PC-3 (cell line): ENCODE results near the gene UTF1. TPM values are rescaled to one million over a fixed set of nuclear protein-coding genes. Genes with fewer than 3 reads are reported as not detected.

Experiments
- ATAC-seq: fragments of 200-7000 bp; cut with Tn5 transposase; 2 replicates; pipeline ENCODE4 v1.9.1; 2020; ENCODE audit warnings: mild to moderate bottlenecking, moderate library complexity
- BruUV-seq: library from RNA; stranded (reverse); fragments of 400-500 nt; replicated peaks from 2 replicates; lab custom pipeline; 2021; lab: Mats Ljungman, UMichigan
- CTCF ChIA-PET: fragments of 300-600 bp; sonication (Branson Sonifier 250); formaldehyde crosslinking; loops from one replicate; lab custom pipeline; 2022; ENCODE audit warnings: antibody characterized with exemption; lab: Charles Lee
- POLR2A ChIA-PET: fragments of 300-600 bp; sonication (Branson Sonifier 250); formaldehyde crosslinking; loops from one replicate; lab custom pipeline; 2022; ENCODE audit warnings: antibody characterized with exemption; ENCODE audit not compliant: unreplicated experiment; lab: Charles Lee
- DNase-seq: peaks from one replicate; pipeline ENCODE4 v3.0.0-alpha.2; 2015
- H2AFZ ChIP-seq: fragments of 300-600 bp; sonication (generic); 2 replicates; pipeline ENCODE4 v1.6.0; 2016; ENCODE audit warnings: antibody characterized with exemption, low read length
- H3F3A ChIP-seq: fragments of 300-600 bp; sonication (generic); one replicate; pipeline ENCODE4 v1.6.0; 2017; ENCODE audit warnings: antibody characterized with exemption, low read length, control low read depth, mild to moderate bottlenecking; ENCODE audit not compliant: unreplicated experiment
- H3K27ac ChIP-seq: fragments of 300-600 bp; sonication (generic); 2 replicates; pipeline ENCODE4 v1.5.1; 2016; ENCODE audit warnings: mild to moderate bottlenecking, low read length
- H3K27me3 ChIP-seq: fragments of 300-600 bp; sonication (generic); 2 replicates; pipeline ENCODE4 v1.6.1; 2016; ENCODE audit warnings: low read length, mixed read lengths
- H3K36me3 ChIP-seq: fragments of 300-600 bp; sonication (generic); 2 replicates; pipeline ENCODE4 v1.6.1; 2016; ENCODE audit warnings: low read depth, mixed run types, low read length, mixed read lengths
- H3K4me1 ChIP-seq: fragments of 300-600 bp; sonication (generic); 2 replicates; pipeline ENCODE4 v1.5.1; 2016; ENCODE audit warnings: low read length; ENCODE audit not compliant: insufficient read depth
- H3K4me2 ChIP-seq: fragments of 300-600 bp; sonication (generic); 2 replicates; pipeline ENCODE4 v1.6.0; 2016; ENCODE audit warnings: low read length
- H3K4me3 ChIP-seq: fragments of 300-600 bp; sonication (generic); 2 replicates; pipeline ENCODE4 v1.5.1; 2016; ENCODE audit warnings: mild to moderate bottlenecking, low read length, mixed read lengths
- H3K79me2 ChIP-seq: fragments of 300-600 bp; sonication (generic); 2 replicates; pipeline ENCODE4 v1.6.1; 2017; ENCODE audit warnings: low read length, mixed read lengths
- H3K9ac ChIP-seq: fragments of 300-600 bp; sonication (generic); 2 replicates; pipeline ENCODE4 v1.6.0; 2016; ENCODE audit warnings: mild to moderate bottlenecking, low read length
- H3K9me2 ChIP-seq: fragments of 300-600 bp; sonication (generic); replicated peaks from 2 replicates; pipeline ENCODE4 v1.6.1; 2016; ENCODE audit warnings: mixed run types, low read length, mixed read lengths
- H3K9me3 ChIP-seq: fragments of 300-600 bp; sonication (generic); 2 replicates; pipeline ENCODE4 v1.6.1; 2016; ENCODE audit warnings: low read length, mixed read lengths
- H4K20me1 ChIP-seq: fragments of 300-600 bp; sonication (generic); 2 replicates; pipeline ENCODE4 v1.6.1; 2016; ENCODE audit warnings: low read length, mixed read lengths
- EZH2 ChIP-seq: fragments of 300-600 bp; sonication (generic); IDR thresholded peaks from one replicate; pipeline ENCODE4 v1.6.1; 2017; ENCODE audit warnings: antibody characterized with exemption, mild to moderate bottlenecking, low read length; ENCODE audit not compliant: unreplicated experiment
- EZH2phosphoT487 ChIP-seq: fragments of 300-600 bp; sonication (generic); IDR thresholded peaks from 2 replicates; pipeline ENCODE4 v1.6.1; 2018; ENCODE audit warnings: mild to moderate bottlenecking, antibody characterized with exemption, low read length, borderline replicate concordance
- intact Hi-C: fragments of 100-400 bp; cut with micrococcal nuclease; formaldehyde crosslinking; loops from 2 replicates; pipeline ENCODE4 v1.9.0; 2023
- total RNA-seq: library from RNA; depleted of rRNA; stranded (reverse); fragments of >200 nt; gene quantifications from 2 replicates; pipeline ENCODE4 v1.2.3, GENCODE V29; 2014
- TF ChIP-seq, protein P1 (sequence below): fragments of 300-600 bp; sonication (generic); conservative IDR thresholded peaks from 2 replicates; pipeline ENCODE4 v1.5.1; 2017; ENCODE audit warnings: antibody characterized with exemption, low read depth, mild to moderate bottlenecking, low read length

UTF1 gene
- total RNA-seq, 1 experiment from 2014 or later, result not detected

DNA sequence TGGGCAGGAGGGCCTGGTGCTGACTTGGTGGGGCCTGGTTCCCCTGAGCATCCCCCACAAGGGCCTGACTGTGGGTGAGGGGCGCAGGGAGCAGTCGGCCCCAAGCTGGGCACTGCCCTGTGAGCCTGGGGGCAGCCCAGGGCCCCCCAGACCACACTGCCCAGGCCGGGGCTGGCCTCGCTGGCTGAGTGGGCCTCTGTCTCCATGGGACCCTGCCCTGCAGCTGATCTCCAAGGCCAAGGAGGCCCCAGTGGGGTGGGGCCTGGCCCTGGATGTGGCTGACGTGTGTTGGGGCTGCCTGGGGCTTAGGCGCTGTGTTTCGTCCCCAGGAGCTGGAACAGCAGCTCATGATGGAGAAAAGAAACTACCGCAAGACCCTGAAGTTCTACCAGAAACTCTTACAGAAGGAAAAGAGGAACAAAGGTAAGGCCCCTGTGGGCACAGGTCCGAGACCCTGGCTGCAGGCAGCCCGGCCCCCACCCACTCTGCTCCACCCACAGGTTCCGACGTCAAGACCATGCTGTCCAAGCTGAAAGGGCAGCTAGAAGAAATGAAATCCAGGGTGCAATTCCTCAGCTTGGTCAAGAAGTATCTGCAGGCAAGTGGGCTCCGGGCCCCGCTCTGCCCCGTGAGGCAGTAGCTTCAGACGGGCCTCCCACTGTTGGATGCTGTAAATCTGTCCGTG is 23.5 kb upstream of the UTF1 start:
- BruUV-seq, result no TSS peak
- H3K4me3 ChIP-seq, result no peak overlapping the region
- TF ChIP-seq, protein P1, sequence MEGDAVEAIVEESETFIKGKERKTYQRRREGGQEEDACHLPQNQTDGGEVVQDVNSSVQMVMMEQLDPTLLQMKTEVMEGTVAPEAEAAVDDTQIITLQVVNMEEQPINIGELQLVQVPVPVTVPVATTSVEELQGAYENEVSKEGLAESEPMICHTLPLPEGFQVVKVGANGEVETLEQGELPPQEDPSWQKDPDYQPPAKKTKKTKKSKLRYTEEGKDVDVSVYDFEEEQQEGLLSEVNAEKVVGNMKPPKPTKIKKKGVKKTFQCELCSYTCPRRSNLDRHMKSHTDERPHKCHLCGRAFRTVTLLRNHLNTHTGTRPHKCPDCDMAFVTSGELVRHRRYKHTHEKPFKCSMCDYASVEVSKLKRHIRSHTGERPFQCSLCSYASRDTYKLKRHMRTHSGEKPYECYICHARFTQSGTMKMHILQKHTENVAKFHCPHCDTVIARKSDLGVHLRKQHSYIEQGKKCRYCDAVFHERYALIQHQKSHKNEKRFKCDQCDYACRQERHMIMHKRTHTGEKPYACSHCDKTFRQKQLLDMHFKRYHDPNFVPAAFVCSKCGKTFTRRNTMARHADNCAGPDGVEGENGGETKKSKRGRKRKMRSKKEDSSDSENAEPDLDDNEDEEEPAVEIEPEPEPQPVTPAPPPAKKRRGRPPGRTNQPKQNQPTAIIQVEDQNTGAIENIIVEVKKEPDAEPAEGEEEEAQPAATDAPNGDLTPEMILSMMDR, result no peak
- TF ChIP-seq EZH2phosphoT487 (no peak), EZH2 (no peak)

DNA sequence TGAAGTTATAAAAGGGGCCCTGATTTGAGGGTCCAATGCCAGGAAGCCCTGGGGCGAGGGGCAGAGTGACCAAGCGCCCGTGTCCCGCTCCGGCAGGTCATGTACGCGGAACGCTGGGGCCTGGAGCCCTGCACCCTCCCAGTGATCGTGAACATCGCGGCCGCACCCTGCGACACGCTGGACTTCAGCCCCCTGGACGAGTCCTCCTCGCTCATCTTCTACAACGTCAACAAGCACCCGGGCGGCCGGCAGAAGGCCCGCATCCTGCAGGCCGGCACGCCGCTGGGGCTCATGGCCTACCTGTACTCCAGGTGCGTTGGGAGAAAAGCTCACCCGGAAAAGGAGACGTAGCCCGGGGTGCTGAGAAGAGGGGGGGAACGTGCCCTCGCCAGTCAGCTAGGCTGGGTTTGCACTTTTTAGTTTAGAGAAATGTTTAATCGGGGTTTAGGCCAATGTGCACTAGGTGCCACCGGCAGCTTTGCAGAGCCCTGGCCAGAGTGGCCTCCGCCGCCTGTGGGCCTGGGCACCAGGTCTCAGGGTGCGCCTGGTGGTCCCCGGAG is 22.9 kb upstream of the UTF1 start:
- CTCF ChIA-PET, result no interaction called here
- intact Hi-C loops, result no loop called here
- no peak for ATAC-seq
- H3K4me2 ChIP-seq, result no peak overlapping the region
- TF ChIP-seq EZH2phosphoT487, result no peak
- TF ChIP-seq, protein P1, result no peak
- TF ChIP-seq EZH2, result no peak
- DNase-seq, result no peak
- H3K27ac ChIP-seq, result no peak overlapping the region
- no peaks in the 10 kb centered on the region for H3K9me3 ChIP-seq
- BruUV-seq, result no TSS peak
- no peaks in the 10 kb centered on the region for H3K9me2 ChIP-seq
- peaks cover under 1% of the 10 kb centered on the region; the same call in 1 of the 2 replicates for H3K27me3 ChIP-seq
- no peaks in the 10 kb centered on the region for H3K79me2 ChIP-seq
- H3K4me3 ChIP-seq, result no peak overlapping the region
- POLR2A ChIA-PET, result no interaction called here
- no peak overlapping the region for H2AFZ ChIP-seq
- H3K9ac ChIP-seq, result no peak overlapping the region
- H4K20me1 ChIP-seq, result no peaks in the 10 kb centered on the region
- H3F3A ChIP-seq, result no peaks in the 10 kb centered on the region
- no peaks in the 10 kb centered on the region for H3K36me3 ChIP-seq
- no peaks in the 10 kb centered on the region for H3K4me1 ChIP-seq

More for the DNA sequence above, 23.5 kb upstream of the UTF1 start:
- ATAC-seq, result no peak
- H4K20me1 ChIP-seq, result no peaks in the 10 kb centered on the region
- no peaks in the 10 kb centered on the region for H3K9me3 ChIP-seq
- H3K79me2 ChIP-seq, result no peaks in the 10 kb centered on the region
- DNase-seq, result no peak
- H3K27ac ChIP-seq, result no peak overlapping the region
- H3K9me2 ChIP-seq, result no peaks in the 10 kb centered on the region
- H3K27me3 ChIP-seq, result peaks cover 7% of the 10 kb centered on the region
- H3K4me2 ChIP-seq, result no peak overlapping the region
- H3F3A ChIP-seq, result no peaks in the 10 kb centered on the region
- ChIA-PET CTCF (no interaction called here), POLR2A (no interaction called here)
- H3K4me1 ChIP-seq, result no peaks in the 10 kb centered on the region
- H3K36me3 ChIP-seq, result no peaks in the 10 kb centered on the region
- H3K9ac ChIP-seq, result no peak overlapping the region
- no peak overlapping the region for H2AFZ ChIP-seq
- intact Hi-C loops, result no loop called here

DNA sequence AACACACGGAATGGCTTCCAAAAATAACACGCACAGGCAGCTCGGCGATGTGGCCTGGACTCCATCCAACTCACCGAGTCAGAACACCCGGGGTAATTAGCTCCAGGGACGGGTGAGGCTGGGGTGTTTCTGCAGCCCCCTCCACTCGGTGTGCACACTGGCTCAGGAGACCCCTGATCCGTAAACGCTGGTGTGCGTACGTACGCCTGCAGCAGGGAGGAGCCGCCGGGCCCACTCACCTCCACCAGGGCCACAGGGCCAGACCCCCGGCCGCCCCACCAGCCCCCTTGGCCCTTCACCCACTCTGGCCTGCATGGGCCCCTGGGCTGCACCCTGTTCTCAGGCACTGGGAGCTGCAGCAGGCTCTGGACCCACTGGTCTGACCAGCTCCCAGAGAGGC is 22.4 kb upstream of the UTF1 start:
- Histone ChIP-seq H3K79me2 (no peaks in the 10 kb centered on the region), H3K4me3 (no peak overlapping the region), H3K36me3 (no peaks in the 10 kb centered on the region), H3K4me2 (no peak overlapping the region), H2AFZ (no peak overlapping the region), H3K27me3 (no peaks in the 10 kb centered on the region), H3K9me3 (no peaks in the 10 kb centered on the region), H3K9ac (no peak overlapping the region), H3K27ac (no peak overlapping the region), H3F3A (no peaks in the 10 kb centered on the region), H4K20me1 (no peaks in the 10 kb centered on the region), H3K4me1 (no peaks in the 10 kb centered on the region), H3K9me2 (no peaks in the 10 kb centered on the region)
- ATAC-seq, result no peak
- no peak for DNase-seq
- TF ChIP-seq EZH2phosphoT487, result no peak
- TF ChIP-seq EZH2, result no peak
- TF ChIP-seq, protein P1, result no peak
- ChIA-PET CTCF (no interaction called here), POLR2A (no interaction called here)
- intact Hi-C loops, result no loop called here
- no TSS peak for BruUV-seq
